Cortex of kidney (tissue), 1 donor: ENCODE measurements around the gene GPS1.
A peak's percentile ranks its signal among the peaks of the same experiment; 100 is the strongest.

Experiments used
- DNase-seq: peaks from one replicate; lab custom pipeline; 2025; lab: John Stamatoyannopoulos, UW

The GPS1 gene

GRCh38 chr17:82014971-82015310 lies 36.8 kb upstream of the GPS1 start:
- no peak for DNase-seq

GRCh38 chr17:82015311-82015971 lies 36.3 kb upstream of the GPS1 start:
- DNase-seq: no peak

GRCh38 chr17:82016061-82016874 lies 35.4 kb upstream of the GPS1 start:
- DNase-seq: no peak

- DNase-seq: no peak
Observed at GRCh38 chr17:82016875-82017459, 34.7 kb upstream of the GPS1 start.

- DNase-seq: no peak
Observed at GRCh38 chr17:82017612-82018151, 34.0 kb upstream of the GPS1 start.

GRCh38 chr17:82018152-82018988 lies 33.3 kb upstream of the GPS1 start:
- DNase-seq: no peak

GRCh38 chr17:82018989-82019689 lies 32.6 kb upstream of the GPS1 start:
- DNase-seq: no peak

- DNase-seq: no peak
Observed at GRCh38 chr17:82019690-82020571, 31.8 kb upstream of the GPS1 start.

- no peak for DNase-seq
Observed at GRCh38 chr17:82020572-82021106, 31.1 kb upstream of the GPS1 start.

GRCh38 chr17:82021107-82021899 lies 30.4 kb upstream of the GPS1 start:
- DNase-seq: no peak

- no peak for DNase-seq
Observed at GRCh38 chr17:82021900-82022309, 29.8 kb upstream of the GPS1 start.

- no peak for DNase-seq
Observed at GRCh38 chr17:82022310-82022980, 29.3 kb upstream of the GPS1 start, which contains the start of gene CENPX. Gene CENPX (minus strand): TSS chr17:82022878. CDS start chr17:82022861, 17 bp downstream.

- DNase-seq: peak; percentile 88
Observed at GRCh38 chr17:82022981-82023446, 28.7 kb upstream of the GPS1 start, which contains the start of gene LRRC45. Gene LRRC45 (plus strand): TSS chr17:82023305. CDS start chr17:82023644, 339 bp downstream.

- DNase-seq: no peak
Observed at GRCh38 chr17:82023447-82024241, 28.1 kb upstream of the GPS1 start.

- DNase-seq: no peak
Observed at GRCh38 chr17:82024859-82025258, 26.8 kb upstream of the GPS1 start.

- no peak for DNase-seq
Observed at GRCh38 chr17:82025401-82026107, 26.1 kb upstream of the GPS1 start.

- no peak for DNase-seq
Observed at GRCh38 chr17:82028246-82028645, 23.5 kb upstream of the GPS1 start.
